Erythroblast (primary cell): ENCODE data around the gene XYLT1.

Source experiments
- GATA1 ChIP-seq: IDR thresholded peaks from 2 replicates; pipeline ENCODE4 v1.6.1; 2011; ENCODE audit warnings: low read depth, mild to moderate bottlenecking, control low read depth, low read length, moderate library complexity
- POLR2A ChIP-seq: IDR thresholded peaks from 2 replicates; pipeline ENCODE4 v1.6.1; 2011; ENCODE audit warnings: mild to moderate bottlenecking, low read length

- TF ChIP-seq POLR2A = no peak
- TF ChIP-seq GATA1 = no peak
Measured at GRCh38 chr16:17108596-17108995, 362.2 kb downstream of the XYLT1 start.
